Panc1 (cell line): ENCODE data around the gene LRRC61. TPM values are rescaled to one million over a fixed set of nuclear protein-coding genes. Genes with fewer than 3 reads are reported as not detected.

Experiments used
- ATAC-seq: fragments of 200-7000 bp; cut with Tn5 transposase; 2 replicates; pipeline ENCODE4 v1.9.1; 2020; ENCODE audit warnings: mild to moderate bottlenecking, moderate library complexity
- BruUV-seq: library from RNA; stranded (reverse); fragments of 400-500 nt; replicated peaks from 2 replicates; lab custom pipeline; 2021; lab: Mats Ljungman, UMichigan
- CTCF ChIA-PET: fragments of 300-600 bp; sonication (Branson Sonifier 250); formaldehyde crosslinking; loops from one replicate; lab custom pipeline; 2022; ENCODE audit warnings: antibody characterized with exemption; lab: Charles Lee
- POLR2A ChIA-PET: fragments of 300-600 bp; sonication (Branson Sonifier 250); formaldehyde crosslinking; loops from one replicate; lab custom pipeline; 2022; ENCODE audit warnings: antibody characterized with exemption; lab: Charles Lee
- DNase-seq: peaks from one replicate; pipeline ENCODE4 v3.0.0-alpha.2; 2010; ENCODE audit warnings: low read depth, low spot score
- H3K27ac ChIP-seq: 2 replicates; pipeline ENCODE4 v1.5.1; 2011; ENCODE audit warnings: mild to moderate bottlenecking, low read length, inconsistent platforms
- H3K27me3 ChIP-seq: fragments of 200-500 bp; sonication (Bioruptor generic); 2 replicates; pipeline ENCODE4 v1.6.0; 2014; ENCODE audit warnings: low read length, inconsistent platforms; ENCODE audit not compliant: control insufficient read depth, insufficient read depth
- H3K36me3 ChIP-seq: fragments of 200-500 bp; sonication (Bioruptor generic); 2 replicates; pipeline ENCODE4 v1.5.1; 2014; ENCODE audit warnings: inconsistent platforms, mild to moderate bottlenecking, low read length, moderate library complexity; ENCODE audit not compliant: control insufficient read depth, insufficient read depth
- H3K4me1 ChIP-seq: 2 replicates; pipeline ENCODE4 v1.5.1; 2011; ENCODE audit warnings: inconsistent platforms, mild to moderate bottlenecking, low read length, moderate library complexity; ENCODE audit not compliant: control insufficient read depth, insufficient read depth
- H3K4me3 ChIP-seq, 2 experiments: 2 replicates each; pipeline ENCODE4 v1.5.1; 2011 to 2012; ENCODE audit warnings: low read depth in 2 of 2, low read length in 2 of 2, mild to moderate bottlenecking in 2 of 2, inconsistent platforms in 1 of 2, moderate library complexity in 1 of 2
- H3K9me3 ChIP-seq: fragments of 200-500 bp; sonication (Bioruptor generic); 2 replicates; pipeline ENCODE4 v1.5.1; 2014; ENCODE audit warnings: low read depth, mild to moderate bottlenecking, inconsistent platforms, low read length, moderate library complexity; ENCODE audit not compliant: control insufficient read depth, insufficient read depth
- POLR2AphosphoS5 ChIP-seq: IDR thresholded peaks from 2 replicates; pipeline ENCODE4 v1.6.1; 2012; ENCODE audit warnings: mild to moderate bottlenecking, low read depth, low read length, moderate library complexity
- REST ChIP-seq, 2 experiments: IDR thresholded peaks; 2 replicates each; pipeline ENCODE4 v1.6.1; 2011 to 2012; ENCODE audit warnings: low read depth in 2 of 2, control low read depth in 1 of 2, low read length in 1 of 2, mild to moderate bottlenecking in 1 of 2, moderate library complexity in 1 of 2; ENCODE audit not compliant: insufficient read depth in 1 of 2
- SIN3A ChIP-seq: IDR thresholded peaks from 2 replicates; pipeline ENCODE4 v1.6.1; 2012; ENCODE audit warnings: low read depth, mild to moderate bottlenecking, low read length, moderate library complexity, borderline replicate concordance; ENCODE audit not compliant: insufficient read depth
- TCF7L2 ChIP-seq: IDR thresholded peaks from 2 replicates; pipeline ENCODE4 v1.6.1; 2011; ENCODE audit warnings: mild to moderate bottlenecking, low read depth, low read length, inconsistent platforms
- in situ Hi-C: cut with HindIII; loops from 2 replicates; pipeline ENCODE4 v1.10.0; 2016; ENCODE audit warnings: low sequenced_read_pairs, low pct_unique_long_range_greater_than_20kb
- intact Hi-C: fragments of 100-400 bp; cut with micrococcal nuclease; formaldehyde crosslinking; loops from one replicate; pipeline ENCODE4 v1.10.0; 2022; ENCODE audit not compliant: unreplicated experiment
- total RNA-seq: library from RNA; stranded (reverse); gene quantifications from one replicate; pipeline ENCODE4 v1.2.1, GENCODE V29; 2021; ENCODE audit not compliant: unreplicated experiment
- TF ChIP-seq, protein P1 (sequence below): fragments of 450-650 bp; IDR thresholded peaks from 2 replicates; pipeline ENCODE4 v1.5.1; 2017; ENCODE audit warnings: mild to moderate bottlenecking

LRRC61 gene
- total RNA-seq, 1 experiment from 2014 or later: 13.8 TPM

GRCh38 chr7:150371996-150372270 is 48.8 kb downstream of the LRRC61 start:
- peaks cover 52% of the 10 kb centered on the region for H3K4me1 ChIP-seq
- ATAC-seq (no peak), DNase-seq (no peak)
- POLR2A ChIA-PET: no interaction called here
- H3K9me3 ChIP-seq: no peaks in the 10 kb centered on the region
- in situ Hi-C loops: no loop called here
- H3K4me3 ChIP-seq: no peak overlapping the region
- H3K36me3 ChIP-seq: peaks cover 9% of the 10 kb centered on the region
- TF ChIP-seq, protein P1, sequence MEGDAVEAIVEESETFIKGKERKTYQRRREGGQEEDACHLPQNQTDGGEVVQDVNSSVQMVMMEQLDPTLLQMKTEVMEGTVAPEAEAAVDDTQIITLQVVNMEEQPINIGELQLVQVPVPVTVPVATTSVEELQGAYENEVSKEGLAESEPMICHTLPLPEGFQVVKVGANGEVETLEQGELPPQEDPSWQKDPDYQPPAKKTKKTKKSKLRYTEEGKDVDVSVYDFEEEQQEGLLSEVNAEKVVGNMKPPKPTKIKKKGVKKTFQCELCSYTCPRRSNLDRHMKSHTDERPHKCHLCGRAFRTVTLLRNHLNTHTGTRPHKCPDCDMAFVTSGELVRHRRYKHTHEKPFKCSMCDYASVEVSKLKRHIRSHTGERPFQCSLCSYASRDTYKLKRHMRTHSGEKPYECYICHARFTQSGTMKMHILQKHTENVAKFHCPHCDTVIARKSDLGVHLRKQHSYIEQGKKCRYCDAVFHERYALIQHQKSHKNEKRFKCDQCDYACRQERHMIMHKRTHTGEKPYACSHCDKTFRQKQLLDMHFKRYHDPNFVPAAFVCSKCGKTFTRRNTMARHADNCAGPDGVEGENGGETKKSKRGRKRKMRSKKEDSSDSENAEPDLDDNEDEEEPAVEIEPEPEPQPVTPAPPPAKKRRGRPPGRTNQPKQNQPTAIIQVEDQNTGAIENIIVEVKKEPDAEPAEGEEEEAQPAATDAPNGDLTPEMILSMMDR: no peak
- TF ChIP-seq REST (IDR thresholded peaks at IDR 0.05; ENCODE audit: insufficient read depth in 1 of 2, low read depth in 2 of 2, low read length in 1 of 2) (no peak), SIN3A (no peak), POLR2AphosphoS5 (no peak; the same call in 1 of the 2 replicates), TCF7L2 (no peak)
- no peaks in the 10 kb centered on the region for H3K27me3 ChIP-seq
- H3K27ac ChIP-seq: no peak overlapping the region
- CTCF ChIA-PET: no interaction called here
- no TSS peak for BruUV-seq
- intact Hi-C loops: no loop called here

GRCh38 chr7:150372271-150373048 is 49.3 kb downstream of the LRRC61 start:
- no peak overlapping the region for H3K27ac ChIP-seq
- ChIA-PET POLR2A (no interaction called here), CTCF (no interaction called here)
- H3K27me3 ChIP-seq: no peaks in the 10 kb centered on the region
- no TSS peak for BruUV-seq
- peaks cover 9% of the 10 kb centered on the region for H3K36me3 ChIP-seq
- in situ Hi-C loops (no loop called here), intact Hi-C loops (no loop called here)
- no peak overlapping the region for H3K4me3 ChIP-seq
- no peak for DNase-seq
- no peak for ATAC-seq
- TF ChIP-seq TCF7L2: no peak
- TF ChIP-seq SIN3A: no peak
- TF ChIP-seq, protein P1: no peak
- H3K9me3 ChIP-seq: no peaks in the 10 kb centered on the region
- peaks cover 52% of the 10 kb centered on the region for H3K4me1 ChIP-seq
